Amygdala (tissue), 56 donors: Measurements from ENCODE around the gene AP3S1.
A peak's percentile ranks its signal among the peaks of the same experiment; 100 is the strongest.

ENCODE experiments used
- DNase-seq, 56 donors: peaks; one replicate each; lab custom pipeline; 2025; lab: John Stamatoyannopoulos, UW

Gene AP3S1

GRCh38 chr5:115932991-115933390 is 91.3 kb downstream of the AP3S1 start:
- DNase-seq = no peak

GRCh38 chr5:115934388-115934974 is 92.7 kb downstream of the AP3S1 start:
- no peak for DNase-seq

GRCh38 chr5:115936031-115936430 is 94.3 kb downstream of the AP3S1 start:
- no peak for DNase-seq

GRCh38 chr5:115939059-115939458 is 97.3 kb downstream of the AP3S1 start:
- no peak for DNase-seq

- no peak for DNase-seq
Measured at GRCh38 chr5:115940080-115940810, 98.5 kb downstream of the AP3S1 start.

GRCh38 chr5:115941051-115941675 is 99.4 kb downstream of the AP3S1 start:
- no peak for DNase-seq

- no peak for DNase-seq
Measured at GRCh38 chr5:115944501-115944900, 102.8 kb downstream of the AP3S1 start.

- DNase-seq = no peak
Measured at GRCh38 chr5:115946655-115947054, 104.9 kb downstream of the AP3S1 start.

GRCh38 chr5:115947260-115947659 is 105.5 kb downstream of the AP3S1 start:
- DNase-seq = no peak

GRCh38 chr5:115948091-115948534 is 106.4 kb downstream of the AP3S1 start:
- no peak for DNase-seq

GRCh38 chr5:115949096-115949495 is 107.4 kb downstream of the AP3S1 start:
- DNase-seq = no peak

- no peak for DNase-seq
Measured at GRCh38 chr5:115952588-115952987, 110.9 kb downstream of the AP3S1 start.

GRCh38 chr5:115954144-115954543 is 112.4 kb downstream of the AP3S1 start:
- no peak for DNase-seq

GRCh38 chr5:115956957-115957356 is 115.2 kb downstream of the AP3S1 start:
- no peak for DNase-seq

- DNase-seq = no peak
Measured at GRCh38 chr5:115961381-115962238, 119.9 kb downstream of the AP3S1 start.

GRCh38 chr5:115962239-115962564 is 120.5 kb downstream of the AP3S1 start, which contains the start of gene LVRN:
TSS of gene LVRN (plus strand) at chr5:115962475. CDS start at chr5:115962618, 143 bp downstream.
- DNase-seq = no peak

- DNase-seq = peak in 1 of 56 donors; percentile 2
Measured at GRCh38 chr5:115962565-115963402, 121.0 kb downstream of the AP3S1 start.

- no peak for DNase-seq
Measured at GRCh38 chr5:115963566-115963965, 121.8 kb downstream of the AP3S1 start.
